Measurements from ENCODE around the gene SCAMP2.

GRCh38 chr15:74867466-74868038, 5.6 kb downstream of the SCAMP2 start:
- TF ChIP-seq CTCF (IDR thresholded peaks at IDR 0.05) (no peak), POLR2A (IDR thresholded peaks at IDR 0.05) (no peak)
